Activated B cell treated with CpG ODN at 0.5 μM for 24 hours (primary cell): ENCODE measurements around the gene ALAS1. TPM values are rescaled to one million over a fixed set of nuclear protein-coding genes. Genes with fewer than 3 reads are reported as not detected.

Experiments used
- ATAC-seq: fragments of 200-7000 bp; cut with Tn5 transposase; one replicate; pipeline ENCODE4 v1.10.0; 2021; ENCODE audit warnings: low read depth, mild to moderate bottlenecking, moderate library complexity
- CTCF ChIA-PET: fragments of 350-600 bp; sonication (Branson Sonifier 250); formaldehyde crosslinking; loops from one replicate; lab custom pipeline; 2021; ENCODE audit warnings: antibody characterized with exemption; lab: Charles Lee
- POLR2A ChIA-PET: fragments of 350-600 bp; sonication (Branson Sonifier 250); formaldehyde crosslinking; loops from one replicate; lab custom pipeline; 2021; ENCODE audit warnings: antibody characterized with exemption; lab: Charles Lee
- DNase-seq: peaks from one replicate; pipeline ENCODE4 v3.0.0; 2022
- H3K27ac Mint-ChIP-seq: one replicate; pipeline ENCODE4 v1.8.0; 2020; ENCODE audit warnings: mixed read lengths
- H3K27me3 Mint-ChIP-seq: one replicate; pipeline ENCODE4 v1.8.0; 2021; ENCODE audit warnings: mixed read lengths
- H3K36me3 Mint-ChIP-seq: one replicate; pipeline ENCODE4 v1.8.0; 2021; ENCODE audit warnings: low read depth, mixed read lengths
- H3K4me1 Mint-ChIP-seq: one replicate; pipeline ENCODE4 v1.8.0; 2021; ENCODE audit warnings: mixed read lengths
- H3K4me3 Mint-ChIP-seq: one replicate; pipeline ENCODE4 v1.8.0; 2020; ENCODE audit warnings: mild to moderate bottlenecking, mixed read lengths
- H3K9me3 Mint-ChIP-seq: one replicate; pipeline ENCODE4 v1.8.0; 2020; ENCODE audit warnings: mixed read lengths
- intact Hi-C: fragments of 100-400 bp; cut with micrococcal nuclease; formaldehyde crosslinking; loops from one replicate; pipeline ENCODE4 v1.15.1; 2024
- total RNA-seq: library from RNA; stranded (reverse); gene quantifications from 2 replicates; pipeline ENCODE4 v1.2.3, GENCODE V29; 2022
- TF ChIP-seq, protein P1 (sequence below): fragments of 200-600 bp; IDR thresholded peaks from one replicate; pipeline ENCODE4 v1.8.0; 2022; ENCODE audit warnings: antibody characterized with exemption, mild to moderate bottlenecking

The ALAS1 gene
- total RNA-seq, 1 donor from 2014 or later = 27.6 TPM

GRCh38 chr3:52205727-52206372 lies 7.9 kb downstream of the ALAS1 start:
- peaks cover 94% of the 10 kb centered on the region for H3K36me3 Mint-ChIP-seq
- CTCF ChIA-PET = no interaction called here

GRCh38 chr3:52208556-52208955 lies 10.6 kb downstream of the ALAS1 start:
- POLR2A ChIA-PET = interaction anchor here (0.5 to 1.4 kb wide), 2 partner anchors 8 to 46 kb away, joined by 3 to 4 read pairs; no protein-coding TSS in a partner anchor
- intact Hi-C loops = no loop called here
- TF ChIP-seq, protein P1, sequence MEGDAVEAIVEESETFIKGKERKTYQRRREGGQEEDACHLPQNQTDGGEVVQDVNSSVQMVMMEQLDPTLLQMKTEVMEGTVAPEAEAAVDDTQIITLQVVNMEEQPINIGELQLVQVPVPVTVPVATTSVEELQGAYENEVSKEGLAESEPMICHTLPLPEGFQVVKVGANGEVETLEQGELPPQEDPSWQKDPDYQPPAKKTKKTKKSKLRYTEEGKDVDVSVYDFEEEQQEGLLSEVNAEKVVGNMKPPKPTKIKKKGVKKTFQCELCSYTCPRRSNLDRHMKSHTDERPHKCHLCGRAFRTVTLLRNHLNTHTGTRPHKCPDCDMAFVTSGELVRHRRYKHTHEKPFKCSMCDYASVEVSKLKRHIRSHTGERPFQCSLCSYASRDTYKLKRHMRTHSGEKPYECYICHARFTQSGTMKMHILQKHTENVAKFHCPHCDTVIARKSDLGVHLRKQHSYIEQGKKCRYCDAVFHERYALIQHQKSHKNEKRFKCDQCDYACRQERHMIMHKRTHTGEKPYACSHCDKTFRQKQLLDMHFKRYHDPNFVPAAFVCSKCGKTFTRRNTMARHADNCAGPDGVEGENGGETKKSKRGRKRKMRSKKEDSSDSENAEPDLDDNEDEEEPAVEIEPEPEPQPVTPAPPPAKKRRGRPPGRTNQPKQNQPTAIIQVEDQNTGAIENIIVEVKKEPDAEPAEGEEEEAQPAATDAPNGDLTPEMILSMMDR = no peak
- no peak for ATAC-seq
- Mint-ChIP-seq H3K4me3 (no peak overlapping the region), H3K36me3 (peaks cover 97% of the 10 kb centered on the region), H3K4me1 (no peaks in the 10 kb centered on the region), H3K27ac (no peak overlapping the region), H3K9me3 (no peaks in the 10 kb centered on the region), H3K27me3 (no peaks in the 10 kb centered on the region)
- CTCF ChIA-PET = interaction anchor here (0.6 kb wide), 1 partner anchor 12 kb away, joined by 3 read pairs; no protein-coding TSS in a partner anchor
- DNase-seq = no peak

More at GRCh38 chr3:52205727-52206372, 7.9 kb downstream of the ALAS1 start:
- POLR2A ChIA-PET = no interaction called here
- Mint-ChIP-seq H3K4me3 (no peak overlapping the region), H3K27ac (no peak overlapping the region), H3K9me3 (no peaks in the 10 kb centered on the region), H3K4me1 (peaks cover 14% of the 10 kb centered on the region), H3K27me3 (no peaks in the 10 kb centered on the region)
- intact Hi-C loops = no loop called here
- TF ChIP-seq, protein P1 = no peak
- ATAC-seq (no peak), DNase-seq (no peak)

GRCh38 chr3:52210037-52210436 lies 12.1 kb downstream of the ALAS1 start:
- H3K4me3 Mint-ChIP-seq = no peak overlapping the region
- TF ChIP-seq, protein P1 = no peak
- ATAC-seq (no peak), DNase-seq (no peak)
- CTCF ChIA-PET = no interaction called here
- H3K9me3 Mint-ChIP-seq = no peaks in the 10 kb centered on the region
- intact Hi-C loops = no loop called here
- POLR2A ChIA-PET = interaction anchor here (0.5 to 1.4 kb wide), 4 partner anchors 9 to 73 kb away, joined by 3 to 11 read pairs (median 3); partner anchors contain the start of gene TLR9
- no peaks in the 10 kb centered on the region for H3K27me3 Mint-ChIP-seq
- H3K4me1 Mint-ChIP-seq = no peaks in the 10 kb centered on the region
- peaks cover 97% of the 10 kb centered on the region for H3K36me3 Mint-ChIP-seq
- H3K27ac Mint-ChIP-seq = no peak overlapping the region

- TF ChIP-seq, protein P1 = no peak
- ChIA-PET POLR2A (interaction anchor here (0.8 to 0.9 kb wide), 2 partner anchors 15 to 73 kb away, joined by 3 read pairs; partner anchors contain the start of gene TLR9), CTCF (no interaction called here)
- intact Hi-C loops = no loop called here
- Mint-ChIP-seq H3K27ac (no peak overlapping the region), H3K27me3 (no peaks in the 10 kb centered on the region), H3K4me1 (peaks cover 2% of the 10 kb centered on the region), H3K9me3 (no peaks in the 10 kb centered on the region), H3K4me3 (no peak overlapping the region), H3K36me3 (peaks cover 97% of the 10 kb centered on the region)
- no peak for DNase-seq
- ATAC-seq = no peak
Measured at GRCh38 chr3:52210550-52211046, 12.6 kb downstream of the ALAS1 start.

GRCh38 chr3:52211268-52211891 lies 13.4 kb downstream of the ALAS1 start:
- CTCF ChIA-PET = interaction anchor here (1.2 kb wide), 1 partner anchor 10 kb away, joined by 6 read pairs; no protein-coding TSS in a partner anchor
- POLR2A ChIA-PET = interaction anchor here (0.6 kb wide), 1 partner anchor 1076 kb away, joined by 3 read pairs; no protein-coding TSS in a partner anchor
- ATAC-seq (no peak), DNase-seq (no peak)
- Mint-ChIP-seq H3K27me3 (no peaks in the 10 kb centered on the region), H3K36me3 (peaks cover 90% of the 10 kb centered on the region), H3K9me3 (no peaks in the 10 kb centered on the region), H3K4me1 (peaks cover 2% of the 10 kb centered on the region), H3K27ac (no peak overlapping the region), H3K4me3 (no peak overlapping the region)
- intact Hi-C loops = no loop called here
- TF ChIP-seq, protein P1 = no peak
